T1000 (cell line): ENCODE results near the gene AEBP1.
"Not testable (repeated sequence)": the region's sequence is repeated elsewhere in the genome, so short reads cannot be mapped to it uniquely, and the experiment has no call there.

Experiments used
- DNase-seq: peaks from one replicate; lab custom pipeline; 2025; ENCODE audit warnings: mixed read lengths; lab: John Stamatoyannopoulos, UW

The AEBP1 gene

GRCh38 chr7:44117801-44118429 is 13.8 kb downstream of the AEBP1 start:
- DNase-seq = no peak

DNA sequence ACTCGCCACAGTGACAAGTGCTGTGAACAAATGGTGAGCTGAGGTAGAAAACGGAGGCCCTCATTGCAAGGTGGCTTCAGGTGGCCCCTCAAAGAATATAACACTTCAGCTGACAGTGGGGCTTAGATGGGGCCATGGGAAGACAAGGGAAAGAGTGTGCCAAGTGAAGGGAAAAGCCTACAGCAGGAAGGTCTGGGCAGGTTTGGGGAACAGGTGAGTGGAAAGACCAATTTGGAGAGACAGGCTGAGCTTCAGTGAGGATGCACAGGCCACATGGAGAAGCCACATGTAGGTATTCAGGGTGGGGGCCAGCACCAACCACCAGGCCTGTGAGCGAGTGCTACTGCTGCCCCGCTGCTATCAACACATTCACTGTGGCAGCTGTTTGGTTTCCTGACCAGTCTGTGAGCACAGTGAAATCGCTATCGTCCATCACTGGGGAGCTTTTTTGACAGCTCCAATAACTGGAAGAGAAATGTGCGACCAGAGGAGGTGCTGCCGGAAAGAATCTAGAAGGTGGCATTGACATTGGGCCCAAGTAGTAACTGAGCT is 15.8 kb downstream of the AEBP1 start:
- no peak for DNase-seq

DNA sequence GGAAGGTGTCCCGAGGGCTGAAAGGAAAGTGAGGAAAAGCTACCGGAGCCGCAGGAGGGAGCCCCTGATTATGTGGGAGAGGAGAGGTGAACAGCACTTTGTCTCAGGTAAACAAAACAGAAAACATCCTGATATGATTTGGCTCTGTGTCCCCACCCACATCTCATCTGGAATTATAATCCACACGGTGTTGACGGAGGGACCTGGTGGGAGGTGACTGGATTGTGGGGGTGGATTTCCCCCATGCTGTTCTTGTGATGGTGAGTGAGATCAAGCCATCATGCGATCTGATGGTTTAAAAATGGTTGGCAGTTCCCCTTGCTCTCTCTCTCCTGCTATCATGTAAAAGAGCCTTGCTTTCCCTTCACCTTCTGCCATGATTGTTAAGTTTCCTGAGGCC is 16.2 kb downstream of the AEBP1 start:
- DNase-seq = no peak

GRCh38 chr7:44121761-44122420 is 17.7 kb downstream of the AEBP1 start:
- DNase-seq = no peak

GRCh38 chr7:44122529-44122928 is 18.4 kb downstream of the AEBP1 start:
- no peak for DNase-seq

GRCh38 chr7:44123190-44124003 is 19.3 kb downstream of the AEBP1 start, which contains the start of gene POLD2:
TSS of gene POLD2 (minus strand) at chr7:44123548. CDS start at chr7:44122053, 1,495 bp downstream.
- DNase-seq = peak; percentile 96

GRCh38 chr7:44124822-44125202 is 20.7 kb downstream of the AEBP1 start:
- DNase-seq = no peak

DNA sequence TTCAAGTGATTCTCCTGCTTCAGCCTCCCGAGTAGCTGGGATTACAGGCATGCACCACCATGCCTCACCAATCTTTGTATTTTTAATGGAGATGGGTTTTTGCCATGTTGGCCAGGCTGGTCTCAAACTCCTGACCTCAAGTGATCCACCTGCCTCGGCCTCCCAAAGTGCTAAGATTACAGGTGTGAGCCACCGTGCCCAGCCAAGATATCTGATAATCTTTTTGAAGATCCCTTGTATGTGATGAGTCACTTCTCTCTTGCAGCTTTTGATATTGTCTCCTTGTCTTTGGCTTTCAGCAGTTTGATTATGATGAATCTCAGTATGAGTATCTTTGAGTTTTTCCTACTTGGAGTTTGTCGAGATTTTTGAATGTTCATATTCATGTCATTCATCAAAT is 22.4 kb downstream of the AEBP1 start:
- DNase-seq = not testable (repeated sequence)

GRCh38 chr7:44127161-44127560 is 23.0 kb downstream of the AEBP1 start:
- DNase-seq = no peak

- DNase-seq = no peak
These were observed 24.8 kb downstream of the AEBP1 start for GRCh38 chr7:44128721-44129582.

- no peak for DNase-seq
These were observed 27.3 kb downstream of the AEBP1 start for GRCh38 chr7:44131173-44132029.

DNA sequence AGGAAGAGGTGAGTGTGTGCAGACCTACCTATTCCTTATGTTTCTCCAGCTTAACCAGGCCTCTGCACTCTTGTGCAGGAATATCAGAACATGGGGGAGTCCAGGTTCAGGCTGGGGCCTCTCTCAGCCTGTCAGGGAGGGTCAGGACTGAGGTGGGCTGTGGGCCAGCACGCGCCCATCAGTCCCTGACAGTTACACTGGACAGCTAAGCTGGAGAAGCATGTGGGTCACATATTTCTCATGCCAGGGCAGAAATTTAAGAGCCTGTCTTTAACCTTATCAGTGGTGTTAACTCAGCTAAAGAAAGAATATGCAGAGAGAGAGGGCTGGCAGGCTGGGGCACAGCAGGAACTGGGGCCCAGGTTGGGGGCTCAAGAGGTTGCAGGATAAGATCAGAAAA is 27.9 kb downstream of the AEBP1 start:
- no peak for DNase-seq

DNA sequence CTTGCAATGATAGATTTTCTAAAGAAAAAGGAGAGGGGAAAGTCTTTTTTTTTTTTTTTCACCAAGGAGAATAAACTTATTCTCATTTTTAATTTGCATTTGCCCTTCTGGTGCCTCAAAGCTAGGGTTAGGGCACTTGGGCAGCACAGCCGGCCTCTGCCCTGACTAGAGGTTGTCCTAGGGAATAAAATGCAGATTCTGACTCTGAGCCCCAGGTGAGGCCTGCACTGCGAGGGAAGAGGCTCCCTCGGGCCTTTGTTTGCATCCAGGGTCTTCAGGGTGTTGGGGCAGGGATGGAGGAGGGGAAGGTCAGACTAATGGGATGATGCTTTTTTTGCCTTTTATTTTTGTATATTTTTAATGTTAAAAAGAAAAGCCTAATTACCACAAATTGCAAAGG is 29.1 kb downstream of the AEBP1 start:
- DNase-seq = no peak

DNA sequence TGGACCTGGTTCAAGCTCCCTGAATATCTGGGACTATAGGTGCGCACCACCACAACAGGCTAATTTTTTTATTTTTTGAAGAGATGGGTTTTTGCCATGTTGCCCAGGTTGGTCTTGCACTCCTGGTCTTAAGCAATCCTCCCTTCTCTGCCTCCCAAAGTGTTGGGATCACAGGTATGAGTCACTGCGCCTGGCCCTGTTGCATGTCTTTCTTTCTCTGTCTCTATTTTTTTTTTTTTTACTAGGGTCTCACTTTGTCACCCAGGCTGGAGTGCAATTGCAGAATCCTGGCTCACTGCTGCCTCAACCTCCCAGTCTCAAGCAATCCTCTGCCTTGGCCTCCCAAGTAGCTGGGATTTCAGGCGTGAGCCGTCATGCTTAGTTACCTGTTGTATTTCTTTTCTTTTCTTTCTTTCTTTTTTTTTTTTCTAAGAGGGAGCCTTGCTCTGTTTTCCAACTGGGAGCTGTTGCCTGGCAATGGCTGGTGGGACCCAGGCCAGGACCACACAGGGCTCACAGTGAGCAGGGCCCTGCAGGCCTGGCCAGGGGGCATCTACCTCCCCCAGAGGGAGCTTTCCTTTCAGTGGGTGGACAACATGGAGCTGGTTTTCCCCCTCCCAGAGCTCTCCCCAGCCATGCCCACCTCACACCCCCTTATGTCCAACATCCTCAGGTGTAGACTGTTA is 30.9 kb downstream of the AEBP1 start:
- DNase-seq = no peak

GRCh38 chr7:44136731-44137130 is 32.6 kb downstream of the AEBP1 start:
- DNase-seq = no peak

- no peak for DNase-seq
These were observed 34.6 kb downstream of the AEBP1 start for GRCh38 chr7:44138698-44139097.

DNA sequence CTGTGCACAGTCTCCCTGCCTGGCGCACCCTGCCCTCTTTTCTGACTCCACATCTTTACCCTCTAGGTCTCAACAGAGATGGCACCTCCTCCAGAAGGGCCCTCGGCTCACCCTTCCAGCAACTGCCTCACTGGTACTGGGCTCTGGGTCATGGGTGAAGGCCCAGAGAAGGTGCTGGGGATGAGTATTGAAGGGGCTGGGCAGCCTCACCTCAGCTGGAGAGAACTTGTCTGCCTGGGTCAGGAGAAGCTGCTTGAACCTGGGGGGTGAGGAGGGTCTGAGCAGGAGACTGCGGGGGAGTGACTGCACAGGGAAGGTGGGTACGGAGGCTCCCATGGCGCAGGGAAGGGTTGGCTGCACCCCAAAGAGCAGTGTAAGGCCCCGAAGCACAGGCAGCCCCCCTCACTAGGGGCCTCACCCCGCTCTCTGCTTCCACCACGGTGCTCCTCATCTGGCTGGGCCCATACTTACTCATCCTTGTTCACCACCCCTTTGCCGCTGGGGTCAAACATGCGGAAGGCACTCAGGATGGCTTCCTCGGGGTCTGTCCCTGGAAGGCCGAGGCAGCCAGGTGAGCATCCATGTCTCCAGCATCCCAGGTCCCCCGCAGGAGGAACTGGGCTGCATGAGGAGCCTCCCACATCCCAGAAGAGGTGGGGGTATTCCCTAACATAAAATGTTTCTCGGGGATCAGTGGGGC is 35.3 kb downstream of the AEBP1 start:
- DNase-seq = no peak

DNA sequence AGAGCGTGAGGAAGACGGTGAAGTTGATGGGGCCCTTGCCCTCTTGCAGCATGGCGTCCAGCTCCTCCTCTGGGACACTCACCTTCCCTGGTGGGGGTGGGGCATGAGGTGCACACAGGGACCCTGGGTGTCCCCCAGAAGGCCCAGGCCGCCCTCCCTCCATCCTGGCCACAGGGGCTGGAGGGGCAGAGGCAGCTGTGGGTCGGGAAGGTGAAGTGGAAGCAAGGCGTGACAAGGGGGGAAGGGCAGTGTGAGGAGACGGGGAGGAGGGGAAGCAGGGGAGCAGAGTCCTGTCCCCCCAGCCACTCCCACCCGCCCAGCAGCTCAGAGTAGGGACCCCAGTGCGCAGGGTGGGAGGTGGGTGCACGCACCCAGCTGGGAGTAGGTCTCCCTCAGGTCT is 36.2 kb downstream of the AEBP1 start:
- no peak for DNase-seq

GRCh38 chr7:44141221-44141850 is 37.2 kb downstream of the AEBP1 start, which contains the start of gene MYL7:
TSS of gene MYL7 (minus strand) at chr7:44141332. CDS start at chr7:44141305, 27 bp downstream.
- no peak for DNase-seq
